ENCODE data around the gene PGGHG.
A peak's percentile ranks its signal among the peaks of the same experiment; 100 is the strongest.
"Not testable (repeated sequence)": the region's sequence is repeated elsewhere in the genome, so short reads cannot be mapped to it uniquely, and the experiment has no call there.

PGGHG gene

DNA sequence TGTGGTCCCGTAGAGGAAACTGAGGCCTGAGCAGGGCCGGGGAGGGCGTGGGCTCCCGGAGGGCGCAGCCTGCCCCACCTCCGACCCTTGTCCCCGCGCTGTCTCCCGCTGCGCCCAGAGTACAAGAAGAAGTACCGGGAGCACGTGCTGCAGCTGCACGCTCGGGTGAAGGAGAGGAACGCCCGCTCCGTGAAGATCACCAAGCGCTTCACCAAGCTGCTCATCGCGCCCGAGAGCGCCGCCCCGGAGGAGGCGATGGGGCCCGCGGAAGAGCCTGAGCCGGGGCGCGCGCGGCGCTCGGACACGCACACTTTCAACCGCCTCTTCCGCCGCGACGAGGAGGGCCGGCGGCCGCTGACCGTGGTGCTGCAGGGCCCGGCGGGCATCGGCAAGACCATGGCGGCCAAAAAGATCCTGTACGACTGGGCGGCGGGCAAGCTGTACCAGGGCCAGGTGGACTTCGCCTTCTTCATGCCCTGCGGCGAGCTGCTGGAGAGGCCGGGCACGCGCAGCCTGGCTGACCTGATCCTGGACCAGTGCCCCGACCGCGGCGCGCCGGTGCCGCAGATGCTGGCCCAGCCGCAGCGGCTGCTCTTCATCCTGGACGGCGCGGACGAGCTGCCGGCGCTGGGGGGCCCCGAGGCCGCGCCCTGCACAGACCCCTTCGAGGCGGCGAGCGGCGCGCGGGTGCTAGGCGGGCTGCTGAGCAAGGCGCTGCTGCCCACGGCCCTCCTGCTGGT lies 8.8 kb upstream of the PGGHG start:
- Mint-ChIP-seq H3K4me3 (peak overlapping the region; percentile 65 to 89), H3K9me3 (peaks cover 15 to 16% of the 10 kb centered on the region in 2 donors), H3K27me3 (peaks cover 26% of the 10 kb centered on the region), H3K27ac (peak overlapping the region in 1 of 2 donors; percentile 49), H3K4me1 (peaks cover 63% of the 10 kb centered on the region)
- ATAC-seq (peak; percentile 51), DNase-seq (peak; percentile 51 to 56)

DNA sequence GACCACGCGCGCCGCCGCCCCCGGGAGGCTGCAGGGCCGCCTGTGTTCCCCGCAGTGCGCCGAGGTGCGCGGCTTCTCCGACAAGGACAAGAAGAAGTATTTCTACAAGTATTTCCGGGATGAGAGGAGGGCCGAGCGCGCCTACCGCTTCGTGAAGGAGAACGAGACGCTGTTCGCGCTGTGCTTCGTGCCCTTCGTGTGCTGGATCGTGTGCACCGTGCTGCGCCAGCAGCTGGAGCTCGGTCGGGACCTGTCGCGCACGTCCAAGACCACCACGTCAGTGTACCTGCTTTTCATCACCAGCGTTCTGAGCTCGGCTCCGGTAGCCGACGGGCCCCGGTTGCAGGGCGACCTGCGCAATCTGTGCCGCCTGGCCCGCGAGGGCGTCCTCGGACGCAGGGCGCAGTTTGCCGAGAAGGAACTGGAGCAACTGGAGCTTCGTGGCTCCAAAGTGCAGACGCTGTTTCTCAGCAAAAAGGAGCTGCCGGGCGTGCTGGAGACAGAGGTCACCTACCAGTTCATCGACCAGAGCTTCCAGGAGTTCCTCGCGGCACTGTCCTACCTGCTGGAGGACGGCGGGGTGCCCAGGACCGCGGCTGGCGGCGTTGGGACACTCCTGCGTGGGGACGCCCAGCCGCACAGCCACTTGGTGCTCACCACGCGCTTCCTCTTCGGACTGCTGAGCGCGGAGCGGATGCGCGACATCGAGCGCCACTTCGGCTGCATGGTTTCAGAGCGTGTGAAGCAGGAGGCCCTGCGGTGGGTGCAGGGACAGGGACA lies 8.0 kb upstream of the PGGHG start:
- Mint-ChIP-seq H3K27me3 (peaks cover 26% of the 10 kb centered on the region), H3K9me3 (peaks cover 11 to 13% of the 10 kb centered on the region in 2 donors), H3K4me1 (peaks cover 71% of the 10 kb centered on the region), H3K27ac (peak overlapping the region in 1 of 2 donors; percentile 36), H3K4me3 (peak overlapping the region; percentile 65 to 89)
- ATAC-seq = peak; percentile 59
- DNase-seq = peak; percentile 28 to 60

DNA sequence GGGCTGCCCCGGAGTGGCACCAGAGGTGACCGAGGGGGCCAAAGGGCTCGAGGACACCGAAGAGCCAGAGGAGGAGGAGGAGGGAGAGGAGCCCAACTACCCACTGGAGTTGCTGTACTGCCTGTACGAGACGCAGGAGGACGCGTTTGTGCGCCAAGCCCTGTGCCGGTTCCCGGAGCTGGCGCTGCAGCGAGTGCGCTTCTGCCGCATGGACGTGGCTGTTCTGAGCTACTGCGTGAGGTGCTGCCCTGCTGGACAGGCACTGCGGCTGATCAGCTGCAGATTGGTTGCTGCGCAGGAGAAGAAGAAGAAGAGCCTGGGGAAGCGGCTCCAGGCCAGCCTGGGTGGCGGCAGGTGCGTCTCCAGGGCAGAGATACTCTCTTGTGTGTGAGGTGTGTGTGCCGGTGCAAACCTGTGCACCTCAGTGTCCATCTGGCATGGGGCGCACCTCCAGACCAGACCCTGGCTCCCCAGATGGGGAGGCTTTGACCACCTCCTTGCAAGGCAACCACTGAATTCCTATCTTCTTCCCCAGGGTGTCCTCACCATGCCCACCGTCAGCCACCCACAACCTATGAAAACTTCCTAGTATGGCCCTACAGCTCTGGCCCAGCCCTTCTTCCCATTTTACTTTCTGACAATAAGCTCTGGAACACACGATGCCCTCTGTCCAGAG lies 7.3 kb upstream of the PGGHG start:
- peak overlapping the region; percentile 65 to 89 for H3K4me3 Mint-ChIP-seq
- peaks cover 78% of the 10 kb centered on the region for H3K4me1 Mint-ChIP-seq
- H3K27me3 Mint-ChIP-seq = peaks cover 26% of the 10 kb centered on the region
- ATAC-seq (peak; percentile 26), DNase-seq (peak; percentile 59 to 61)
- peak overlapping the region; percentile 43 to 48 for H3K27ac Mint-ChIP-seq
- peaks cover 3 to 7% of the 10 kb centered on the region in 2 donors for H3K9me3 Mint-ChIP-seq

DNA sequence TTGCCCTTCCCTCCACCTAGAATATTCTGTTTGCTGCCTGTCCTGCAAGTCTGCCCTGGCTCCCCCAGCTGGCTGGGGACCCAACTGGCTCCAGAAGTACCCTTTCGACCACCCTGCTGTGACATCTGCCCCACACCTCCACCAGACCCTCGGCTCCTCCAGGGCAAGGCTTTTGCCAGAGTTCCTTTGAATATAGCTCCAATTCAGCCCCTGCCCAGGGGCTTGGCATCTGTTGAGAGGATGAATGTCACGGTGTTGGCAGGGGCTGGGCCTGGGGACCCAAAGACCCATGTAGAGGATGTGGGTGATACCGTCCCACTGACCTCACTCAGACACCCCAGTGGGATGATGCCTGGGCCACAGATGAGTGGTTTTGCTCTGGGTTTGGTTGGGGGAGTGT lies 6.8 kb upstream of the PGGHG start:
- peak overlapping the region; percentile 65 to 89 for H3K4me3 Mint-ChIP-seq
- H3K9me3 Mint-ChIP-seq = peaks cover 0 to 4% of the 10 kb centered on the region in 2 donors
- H3K27me3 Mint-ChIP-seq = peaks cover 26% of the 10 kb centered on the region
- peak overlapping the region; percentile 43 to 48 for H3K27ac Mint-ChIP-seq
- ATAC-seq = no peak
- peak; percentile 16 to 17 for DNase-seq
- peaks cover 81% of the 10 kb centered on the region for H3K4me1 Mint-ChIP-seq

DNA sequence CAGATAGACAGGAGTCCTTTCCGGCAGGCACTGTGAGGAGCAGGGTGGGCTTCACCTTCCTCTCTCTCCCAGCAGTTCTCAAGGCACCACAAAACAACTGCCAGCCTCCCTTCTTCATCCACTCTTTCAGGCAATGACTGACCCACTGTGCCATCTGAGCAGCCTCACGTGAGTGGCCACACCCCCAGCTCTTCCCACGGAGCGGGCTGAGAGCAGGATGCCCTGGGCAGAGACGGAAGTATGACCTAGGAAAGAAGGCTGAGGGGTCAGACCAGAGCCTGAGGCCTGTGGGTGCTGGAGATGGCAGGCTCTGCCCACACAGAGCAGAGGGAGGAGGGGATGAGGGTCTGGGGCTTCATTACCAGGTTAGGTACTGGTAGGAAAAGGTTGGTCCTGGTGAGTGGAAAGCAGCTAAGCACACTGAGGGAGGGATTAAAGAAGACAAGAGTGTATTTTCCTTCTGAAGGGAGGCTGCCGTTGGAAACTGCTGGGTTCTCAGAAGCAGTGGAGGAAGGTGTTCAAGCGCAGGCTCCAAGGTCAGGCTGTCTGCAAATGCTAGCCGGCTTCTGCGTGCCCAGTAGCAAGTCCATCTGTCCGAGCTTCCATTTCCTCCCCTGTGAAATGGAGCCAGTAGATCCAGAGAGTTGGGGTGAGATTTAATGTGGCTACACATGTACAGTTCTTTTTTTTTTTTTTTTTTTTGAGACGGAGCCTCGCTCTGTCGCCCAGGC lies 6.1 kb upstream of the PGGHG start:
- H3K9me3 Mint-ChIP-seq = no peaks in the 10 kb centered on the region
- no peak for ATAC-seq
- H3K27me3 Mint-ChIP-seq = peaks cover 26% of the 10 kb centered on the region
- peaks cover 80% of the 10 kb centered on the region for H3K4me1 Mint-ChIP-seq
- peak in 1 of 2 donors; percentile 21 for DNase-seq
- H3K4me3 Mint-ChIP-seq = peak overlapping the region; percentile 65 to 89
- H3K27ac Mint-ChIP-seq = peak overlapping the region in 1 of 2 donors; percentile 95

DNA sequence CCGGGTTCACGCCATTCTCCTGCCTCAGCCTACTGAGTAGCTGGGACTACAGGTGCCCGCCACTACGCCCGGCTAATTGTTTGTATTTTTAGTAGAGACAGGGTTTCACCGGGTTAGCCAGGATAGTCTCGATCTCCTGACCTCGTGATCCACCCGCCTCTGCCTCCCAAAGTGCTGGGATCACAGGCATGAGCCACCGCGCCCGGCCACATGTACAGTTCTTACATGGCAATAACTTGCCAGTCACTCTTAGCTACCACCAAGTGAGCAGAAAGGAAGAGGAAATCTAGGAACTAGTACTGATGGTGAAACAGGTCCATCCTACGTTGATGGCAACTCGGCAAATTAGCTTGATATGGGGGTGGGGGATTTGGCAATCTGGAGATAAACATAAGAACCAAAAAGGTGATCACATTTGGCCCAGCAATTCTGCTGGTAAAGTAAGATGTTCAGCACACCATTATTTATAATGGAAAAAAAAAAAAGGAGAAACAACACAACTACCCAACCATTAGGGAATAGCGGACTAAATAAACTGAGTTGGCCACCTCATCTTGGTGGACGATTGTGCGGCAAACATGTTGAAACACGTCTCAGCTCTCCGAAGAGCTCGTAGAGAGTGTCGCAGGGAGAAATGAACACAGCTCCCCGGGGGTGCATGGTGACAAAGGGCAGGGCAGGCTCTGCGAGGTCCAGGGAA lies 5.4 kb upstream of the PGGHG start:
- H3K9me3 Mint-ChIP-seq = no peaks in the 10 kb centered on the region
- peak overlapping the region; percentile 10 to 89 for H3K4me3 Mint-ChIP-seq
- ATAC-seq (no peak), DNase-seq (peak; percentile 10 to 43)
- H3K4me1 Mint-ChIP-seq = peaks cover 77% of the 10 kb centered on the region
- peak overlapping the region in 1 of 2 donors; percentile 95 for H3K27ac Mint-ChIP-seq
- peaks cover 23% of the 10 kb centered on the region for H3K27me3 Mint-ChIP-seq

DNA sequence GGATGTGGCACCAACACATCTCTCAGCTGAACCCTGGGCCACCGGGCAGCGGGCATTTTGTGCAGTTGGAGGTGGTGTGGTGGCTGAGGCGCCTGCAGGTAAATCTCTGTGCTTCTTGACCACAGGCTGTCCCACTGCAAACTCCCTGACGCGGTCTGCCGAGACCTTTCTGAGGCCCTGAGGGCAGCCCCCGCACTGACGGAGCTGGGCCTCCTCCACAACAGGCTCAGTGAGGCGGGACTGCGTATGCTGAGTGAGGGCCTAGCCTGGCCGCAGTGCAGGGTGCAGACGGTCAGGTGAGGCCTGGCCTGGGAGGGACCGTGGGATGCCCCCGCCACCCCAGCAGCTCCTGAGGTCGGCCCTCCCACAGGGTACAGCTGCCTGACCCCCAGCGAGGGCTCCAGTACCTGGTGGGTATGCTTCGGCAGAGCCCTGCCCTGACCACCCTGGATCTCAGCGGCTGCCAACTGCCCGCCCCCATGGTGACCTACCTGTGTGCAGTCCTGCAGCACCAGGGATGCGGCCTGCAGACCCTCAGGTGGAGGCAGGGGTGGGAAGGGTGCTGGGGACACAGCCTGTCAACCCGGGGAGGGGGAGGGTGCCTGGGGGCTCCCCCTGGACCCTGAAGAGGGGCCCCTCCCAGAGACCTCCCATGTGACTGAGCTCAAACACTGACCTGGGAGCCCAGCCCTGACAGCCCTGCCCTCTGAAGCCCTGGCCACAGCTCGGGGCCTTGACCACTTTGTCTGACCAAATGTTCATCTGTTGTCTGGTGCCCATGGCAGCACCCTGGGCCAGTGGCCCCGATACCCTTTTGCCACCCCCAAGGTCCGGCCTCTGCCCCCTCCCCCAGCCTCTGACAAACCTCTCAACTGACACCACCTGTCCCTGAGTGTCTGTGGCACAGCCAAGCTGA lies 4.6 kb upstream of the PGGHG start:
- ATAC-seq (no peak), DNase-seq (peak; percentile 13)
- Mint-ChIP-seq H3K4me1 (peaks cover 74% of the 10 kb centered on the region), H3K27ac (peak overlapping the region in 1 of 2 donors; percentile 95), H3K9me3 (no peaks in the 10 kb centered on the region), H3K27me3 (peaks cover 18% of the 10 kb centered on the region), H3K4me3 (peak overlapping the region; percentile 10 to 89)

DNA sequence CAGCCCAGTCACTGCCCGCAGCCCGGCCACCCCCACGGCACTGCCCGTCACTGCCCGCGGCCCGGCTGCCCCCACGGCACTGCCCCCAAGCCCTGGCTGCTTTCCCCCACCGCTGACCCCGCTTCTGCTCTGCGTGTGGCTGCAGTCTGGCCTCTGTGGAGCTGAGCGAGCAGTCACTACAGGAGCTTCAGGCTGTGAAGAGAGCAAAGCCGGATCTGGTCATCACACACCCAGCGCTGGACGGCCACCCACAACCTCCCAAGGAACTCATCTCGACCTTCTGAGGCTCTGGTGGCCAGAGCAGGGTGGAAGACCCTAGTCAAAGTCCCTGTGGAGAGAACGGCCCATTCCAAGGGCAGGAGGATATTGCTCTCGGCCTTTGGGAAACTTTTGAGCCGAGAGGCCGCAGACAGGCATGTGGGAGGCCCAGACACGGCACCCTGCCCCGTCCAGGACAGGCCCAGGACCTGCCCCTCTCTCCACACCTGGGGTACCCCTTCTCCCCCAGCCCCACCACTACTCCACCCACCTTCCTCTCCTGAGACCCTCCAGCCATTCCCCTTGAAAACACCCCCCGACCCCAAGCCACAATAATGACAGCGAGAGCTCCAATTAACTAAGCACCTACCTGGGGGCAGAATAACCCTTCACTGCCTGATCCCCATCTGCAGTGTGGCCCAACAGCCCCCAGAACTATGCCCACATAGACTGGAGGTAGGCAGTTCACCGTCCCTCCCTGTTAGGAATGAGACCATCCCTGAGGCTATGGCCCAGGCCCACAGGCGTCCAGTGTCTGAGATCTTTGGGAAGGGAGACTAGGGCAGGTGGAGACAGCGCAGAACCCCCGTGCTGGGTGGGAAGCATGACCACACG lies 3.7 kb upstream of the PGGHG start:
- ATAC-seq (no peak), DNase-seq (peak in 1 of 2 donors; percentile 9)
- Mint-ChIP-seq H3K27me3 (peaks cover 18% of the 10 kb centered on the region), H3K4me3 (peak overlapping the region; percentile 7 to 89), H3K9me3 (no peaks in the 10 kb centered on the region), H3K27ac (no peak overlapping the region), H3K4me1 (peaks cover 83% of the 10 kb centered on the region)

DNA sequence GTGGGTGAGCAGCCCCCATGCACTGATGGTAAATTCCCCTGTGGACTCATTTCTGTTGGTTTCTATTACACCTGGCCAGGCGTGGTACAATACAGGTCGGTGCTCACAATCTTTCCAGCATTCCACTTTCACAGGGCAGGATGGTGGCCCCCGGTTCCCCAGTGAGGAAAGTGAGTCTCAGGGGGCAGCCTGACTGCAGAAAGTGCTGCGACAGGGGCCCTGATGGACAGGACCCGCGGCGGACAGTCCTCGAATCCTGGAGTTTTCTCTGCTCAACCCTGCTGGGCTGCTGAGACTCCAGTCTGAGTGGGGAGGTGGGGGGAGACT lies 3.1 kb upstream of the PGGHG start:
- Mint-ChIP-seq H3K9me3 (no peaks in the 10 kb centered on the region), H3K27me3 (peaks cover 16% of the 10 kb centered on the region), H3K4me1 (peaks cover 86% of the 10 kb centered on the region), H3K4me3 (peak overlapping the region in 1 of 2 donors; percentile 89), H3K27ac (peak overlapping the region in 1 of 2 donors; percentile 100)
- no peak for ATAC-seq
- DNase-seq = no peak

DNA sequence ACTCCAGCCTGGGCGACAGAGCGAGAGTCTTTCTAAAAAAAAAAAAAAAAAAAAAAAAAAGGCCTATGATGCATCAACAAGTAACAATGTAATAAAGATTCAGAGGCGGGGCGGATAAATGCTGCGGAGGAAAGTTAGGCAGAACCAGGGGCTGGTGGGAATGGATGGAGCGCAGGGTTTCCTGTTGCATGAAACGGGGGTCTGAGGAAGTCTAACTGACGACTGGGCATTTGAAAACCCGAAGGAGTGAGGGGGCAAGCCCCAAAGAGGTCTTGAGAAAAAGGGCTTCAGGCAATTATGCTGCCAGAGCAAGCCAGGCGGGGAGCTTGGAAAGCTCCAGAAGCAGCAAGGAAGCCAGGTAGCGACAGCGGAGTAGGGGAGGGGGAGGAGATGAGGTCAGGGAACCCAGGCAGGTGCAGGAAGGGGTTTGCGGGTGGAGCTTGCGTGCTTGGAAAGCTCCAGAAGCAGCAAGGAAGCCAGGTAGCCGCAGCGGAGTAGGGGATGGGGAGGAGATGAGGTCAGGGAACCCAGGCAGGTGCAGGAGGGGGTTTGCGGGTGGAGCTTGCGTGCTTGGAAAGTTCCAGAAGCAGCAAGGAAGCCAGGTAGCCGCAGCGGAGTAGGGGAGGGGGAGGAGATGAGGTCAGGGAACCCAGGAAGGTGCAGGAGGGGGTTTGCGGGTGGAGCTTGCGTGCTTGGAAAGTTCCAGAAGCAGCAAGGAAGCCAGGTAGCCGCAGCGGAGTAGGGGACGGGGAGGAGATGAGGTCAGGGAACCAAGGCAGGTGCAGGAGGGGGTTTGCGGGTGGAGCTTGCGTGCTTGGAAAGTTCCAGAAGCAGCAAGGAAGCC lies 1.7 kb upstream of the PGGHG start:
- ATAC-seq (peak; percentile 7), DNase-seq (peak; percentile 70 to 81)
- Mint-ChIP-seq H3K27ac (peak overlapping the region; percentile 98 to 100), H3K4me3 (peak overlapping the region; percentile 95 to 100), H3K4me1 (peaks cover 86% of the 10 kb centered on the region)
- not testable (repeated sequence) for H3K9me3 Mint-ChIP-seq, H3K27me3 Mint-ChIP-seq

DNA sequence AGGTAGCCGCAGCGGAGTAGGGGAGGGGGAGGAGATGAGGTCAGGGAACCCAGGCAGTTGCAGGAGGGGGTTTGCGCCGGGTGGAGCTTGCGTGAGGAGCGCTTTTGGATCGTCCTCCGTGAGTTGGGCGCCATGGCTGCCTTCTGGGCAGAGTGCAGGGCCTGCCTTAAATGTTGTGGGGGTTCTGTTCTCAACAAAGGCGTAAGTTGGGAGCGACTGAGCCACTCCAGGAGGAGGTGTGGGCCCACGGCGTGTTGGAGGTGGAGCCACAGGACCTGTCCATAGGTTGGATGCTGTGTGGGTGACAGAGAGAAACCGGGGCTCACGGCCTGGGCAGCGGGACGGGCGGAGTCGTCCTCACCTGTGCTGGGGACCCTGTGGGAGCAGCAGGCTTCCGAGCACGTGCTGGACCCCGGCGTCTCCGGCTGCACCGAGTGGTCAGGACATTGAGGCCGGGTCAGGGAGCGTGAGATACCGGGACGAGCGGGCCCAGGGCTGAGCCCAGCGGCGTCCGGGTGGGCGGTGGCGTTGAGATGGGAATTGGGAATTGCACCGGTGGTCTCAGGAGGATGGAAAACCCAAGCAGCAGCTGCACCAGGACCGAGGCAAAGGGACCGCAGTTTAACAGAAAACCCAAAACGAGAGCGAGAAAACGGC lies 977 bp upstream of the PGGHG start:
- H3K9me3 Mint-ChIP-seq = no peaks in the 10 kb centered on the region
- H3K4me1 Mint-ChIP-seq = peaks cover 86% of the 10 kb centered on the region
- peak overlapping the region; percentile 98 to 100 for H3K27ac Mint-ChIP-seq
- peak overlapping the region; percentile 95 to 100 for H3K4me3 Mint-ChIP-seq
- peak; percentile 62 for ATAC-seq
- H3K27me3 Mint-ChIP-seq = no peaks in the 10 kb centered on the region
- DNase-seq = peak in 1 of 2 donors; percentile 74

DNA sequence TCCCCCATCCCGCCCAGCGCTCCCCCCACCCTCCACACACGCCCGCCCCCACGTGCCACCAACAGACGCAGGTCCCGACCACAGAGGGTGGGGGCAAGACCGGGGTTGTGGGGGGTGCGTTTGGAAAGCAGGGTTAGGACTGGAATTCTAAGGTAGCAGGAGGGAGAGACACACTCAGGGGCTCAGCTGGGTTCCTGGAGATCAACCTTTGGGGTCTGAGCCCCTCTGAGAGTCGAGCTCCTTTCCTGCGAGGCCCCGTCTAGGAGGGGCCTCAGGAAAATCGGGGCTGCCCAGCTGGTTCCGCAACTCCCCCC lies 429 bp downstream of the PGGHG start:
- no peaks in the 10 kb centered on the region for H3K9me3 Mint-ChIP-seq
- peak overlapping the region; percentile 91 to 99 for H3K27ac Mint-ChIP-seq
- peaks cover 87% of the 10 kb centered on the region for H3K4me1 Mint-ChIP-seq
- no peaks in the 10 kb centered on the region for H3K27me3 Mint-ChIP-seq
- DNase-seq = peak in 1 of 2 donors; percentile 34
- peak; percentile 14 for ATAC-seq
- H3K4me3 Mint-ChIP-seq = peak overlapping the region; percentile 91 to 95
